ENCODE measurements around the gene POLR2M. TPM values are rescaled to one million over a fixed set of nuclear protein-coding genes. Genes with fewer than 3 reads are reported as not detected.

The POLR2M gene
- total RNA-seq, 1 donor: 416 TPM

DNA sequence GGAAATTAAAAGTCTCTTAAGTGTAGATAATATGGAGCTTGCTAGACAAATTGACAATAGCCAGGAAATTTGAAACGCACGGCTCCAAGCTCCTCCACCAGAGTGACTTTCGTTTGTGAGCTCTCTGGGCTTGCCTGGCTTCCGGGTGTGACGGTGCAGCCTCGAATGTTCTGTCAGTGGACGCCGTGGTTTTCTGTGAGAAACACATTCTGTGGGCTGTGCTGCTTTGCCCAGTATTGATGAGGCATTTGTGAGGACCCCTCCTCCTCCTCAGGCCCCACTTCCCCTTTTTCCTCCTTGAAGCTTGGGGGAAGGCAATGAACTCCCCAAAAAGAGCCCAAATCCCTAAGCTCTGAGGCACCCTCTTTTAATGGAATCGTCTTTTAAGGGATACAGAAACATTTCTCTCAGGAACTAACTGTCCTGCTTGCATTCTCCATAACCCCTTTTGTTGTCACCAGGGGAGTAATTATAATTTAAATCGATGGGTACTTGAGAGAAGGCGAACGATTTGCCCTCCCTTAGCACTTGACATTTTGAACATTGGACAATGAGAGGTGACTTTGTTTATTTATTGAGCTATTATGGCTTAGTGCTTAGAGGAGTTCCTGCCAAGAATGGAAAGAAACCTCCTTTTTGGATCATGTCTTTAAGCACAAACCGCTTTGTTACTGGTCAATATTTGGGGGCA, 40.8 kb downstream of the POLR2M start:
- TF ChIP-seq, protein P1, sequence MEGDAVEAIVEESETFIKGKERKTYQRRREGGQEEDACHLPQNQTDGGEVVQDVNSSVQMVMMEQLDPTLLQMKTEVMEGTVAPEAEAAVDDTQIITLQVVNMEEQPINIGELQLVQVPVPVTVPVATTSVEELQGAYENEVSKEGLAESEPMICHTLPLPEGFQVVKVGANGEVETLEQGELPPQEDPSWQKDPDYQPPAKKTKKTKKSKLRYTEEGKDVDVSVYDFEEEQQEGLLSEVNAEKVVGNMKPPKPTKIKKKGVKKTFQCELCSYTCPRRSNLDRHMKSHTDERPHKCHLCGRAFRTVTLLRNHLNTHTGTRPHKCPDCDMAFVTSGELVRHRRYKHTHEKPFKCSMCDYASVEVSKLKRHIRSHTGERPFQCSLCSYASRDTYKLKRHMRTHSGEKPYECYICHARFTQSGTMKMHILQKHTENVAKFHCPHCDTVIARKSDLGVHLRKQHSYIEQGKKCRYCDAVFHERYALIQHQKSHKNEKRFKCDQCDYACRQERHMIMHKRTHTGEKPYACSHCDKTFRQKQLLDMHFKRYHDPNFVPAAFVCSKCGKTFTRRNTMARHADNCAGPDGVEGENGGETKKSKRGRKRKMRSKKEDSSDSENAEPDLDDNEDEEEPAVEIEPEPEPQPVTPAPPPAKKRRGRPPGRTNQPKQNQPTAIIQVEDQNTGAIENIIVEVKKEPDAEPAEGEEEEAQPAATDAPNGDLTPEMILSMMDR (IDR thresholded peaks at IDR 0.05; ENCODE audit: extremely low read depth, low read depth, low read length): no peak
- Histone ChIP-seq H3K4me3 (ENCODE audit: insufficient read depth, low read length) (peak overlapping the region; percentile 59), H3K4me1 (ENCODE audit: insufficient read depth, low read length) (no peaks in the 10 kb centered on the region), H3K27me3 (ENCODE audit: insufficient read depth, low read length) (peaks cover 7% of the 10 kb centered on the region), H3K27ac (ENCODE audit: low read depth, low read length) (no peak overlapping the region), H3K79me2 (ENCODE audit: insufficient read depth, low read length) (no peaks in the 10 kb centered on the region), H4K20me1 (ENCODE audit: insufficient read depth, low read length) (no peaks in the 10 kb centered on the region), H3K9me3 (ENCODE audit: low read depth, low read length) (no peaks in the 10 kb centered on the region), H3K4me2 (ENCODE audit: insufficient read depth, low read length) (peak overlapping the region; percentile 49), H3K36me3 (ENCODE audit: insufficient read depth, low read length) (no peaks in the 10 kb centered on the region), H2AFZ (ENCODE audit: low read length) (peak overlapping the region; percentile 89)
- DNase-seq (ENCODE audit: insufficient read length, low spot score, missing footprints): no peak

DNA sequence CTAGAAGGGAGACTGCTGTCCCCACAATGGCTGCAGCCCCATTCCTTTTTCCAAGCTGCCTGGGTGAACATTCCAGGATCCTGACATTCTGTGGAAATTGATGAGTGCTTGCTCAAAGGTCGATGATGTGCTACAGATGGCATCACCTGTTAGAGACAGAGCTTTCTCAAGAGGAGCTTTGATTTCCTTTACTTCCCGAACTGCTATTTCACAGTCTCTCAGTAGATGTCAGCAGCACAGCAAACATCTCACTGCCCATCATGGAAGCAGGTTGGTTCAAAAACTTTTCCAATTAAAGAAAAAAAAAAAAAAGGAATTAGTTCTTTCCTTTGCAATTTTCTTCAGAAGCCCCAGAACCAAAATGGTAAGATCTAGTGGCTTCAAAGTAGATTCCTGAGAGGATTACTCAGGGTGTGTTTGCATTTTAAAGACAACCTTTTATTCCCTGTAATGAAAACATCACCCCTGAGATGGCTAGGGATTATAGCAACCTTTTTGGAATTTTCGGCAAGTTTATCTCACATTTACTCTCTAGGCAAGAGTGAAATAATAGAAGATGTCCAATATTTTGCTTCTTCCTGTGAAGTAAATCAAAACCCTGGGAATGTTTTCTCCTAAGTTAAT, 44.8 kb downstream of the POLR2M start:
- Histone ChIP-seq H3K36me3 (ENCODE audit: insufficient read depth, low read length) (no peaks in the 10 kb centered on the region), H3K9me3 (ENCODE audit: low read depth, low read length) (no peaks in the 10 kb centered on the region), H3K4me3 (ENCODE audit: insufficient read depth, low read length) (no peak overlapping the region), H3K79me2 (ENCODE audit: insufficient read depth, low read length) (no peaks in the 10 kb centered on the region), H3K4me1 (ENCODE audit: insufficient read depth, low read length) (no peaks in the 10 kb centered on the region), H3K27ac (ENCODE audit: low read depth, low read length) (no peak overlapping the region), H3K27me3 (ENCODE audit: insufficient read depth, low read length) (peaks cover 7% of the 10 kb centered on the region), H4K20me1 (ENCODE audit: insufficient read depth, low read length) (no peaks in the 10 kb centered on the region), H3K4me2 (ENCODE audit: insufficient read depth, low read length) (no peak overlapping the region), H2AFZ (ENCODE audit: low read length) (no peak overlapping the region)
- peak; percentile 88 for DNase-seq (ENCODE audit: insufficient read length, low spot score, missing footprints)
- TF ChIP-seq, protein P1 (IDR thresholded peaks at IDR 0.05; ENCODE audit: extremely low read depth, low read depth, low read length): peak; percentile 70

DNA sequence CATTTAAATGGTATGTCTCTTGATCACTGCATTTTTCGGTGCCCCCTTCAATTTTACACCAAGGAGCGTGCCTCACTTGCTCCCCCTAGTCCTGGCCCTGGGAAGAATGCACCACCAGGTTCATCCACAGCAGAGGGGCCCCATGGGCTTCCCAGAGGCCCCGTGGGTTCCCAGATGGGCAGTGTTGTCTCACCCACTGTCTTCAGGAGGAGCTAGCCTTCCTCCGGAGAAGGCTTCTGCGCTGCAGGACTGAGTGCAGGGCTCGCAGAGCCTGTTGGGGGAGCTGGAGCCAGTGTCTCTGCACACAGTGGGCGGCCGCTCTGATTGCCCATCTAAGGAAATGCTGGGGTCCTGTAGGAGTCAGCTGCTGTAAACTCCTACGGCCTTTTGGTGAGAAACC, 45.9 kb downstream of the POLR2M start:
- DNase-seq (ENCODE audit: insufficient read length, low spot score, missing footprints): no peak
- no peaks in the 10 kb centered on the region for H4K20me1 ChIP-seq (ENCODE audit: insufficient read depth, low read length)
- H3K27me3 ChIP-seq (ENCODE audit: insufficient read depth, low read length): peaks cover 5% of the 10 kb centered on the region
- no peaks in the 10 kb centered on the region for H3K79me2 ChIP-seq (ENCODE audit: insufficient read depth, low read length)
- TF ChIP-seq, protein P1 (IDR thresholded peaks at IDR 0.05; ENCODE audit: extremely low read depth, low read depth, low read length): peak; percentile 12
- no peaks in the 10 kb centered on the region for H3K36me3 ChIP-seq (ENCODE audit: insufficient read depth, low read length)
- no peaks in the 10 kb centered on the region for H3K9me3 ChIP-seq (ENCODE audit: low read depth, low read length)
- no peak overlapping the region for H3K4me3 ChIP-seq (ENCODE audit: insufficient read depth, low read length)
- H3K4me2 ChIP-seq (ENCODE audit: insufficient read depth, low read length): no peak overlapping the region
- no peak overlapping the region for H2AFZ ChIP-seq (ENCODE audit: low read length)
- H3K4me1 ChIP-seq (ENCODE audit: insufficient read depth, low read length): no peaks in the 10 kb centered on the region
- no peak overlapping the region for H3K27ac ChIP-seq (ENCODE audit: low read depth, low read length)

DNA sequence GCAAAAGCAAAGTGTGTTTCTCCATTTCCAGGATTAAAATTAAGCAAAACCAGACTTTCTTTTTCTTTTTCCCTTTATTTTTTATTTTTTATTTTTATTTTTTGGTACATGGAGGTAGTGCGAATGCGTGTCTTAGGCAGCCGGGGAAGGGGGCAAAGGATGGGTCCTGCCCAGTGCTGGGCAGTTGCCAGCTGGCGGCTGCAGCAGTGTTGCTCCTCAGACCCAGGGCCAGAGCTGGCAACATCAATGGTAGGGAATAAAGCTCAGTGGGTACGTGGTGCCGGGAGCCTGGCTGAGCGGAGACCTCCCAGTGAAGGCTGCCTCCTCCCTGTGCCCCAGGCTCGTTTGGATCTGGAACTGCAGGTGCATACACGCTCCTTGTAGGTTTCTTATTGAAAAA, 46.3 kb downstream of the POLR2M start:
- H4K20me1 ChIP-seq (ENCODE audit: insufficient read depth, low read length): no peaks in the 10 kb centered on the region
- TF ChIP-seq, protein P1 (IDR thresholded peaks at IDR 0.05; ENCODE audit: extremely low read depth, low read depth, low read length): no peak
- no peaks in the 10 kb centered on the region for H3K79me2 ChIP-seq (ENCODE audit: insufficient read depth, low read length)
- H3K27me3 ChIP-seq (ENCODE audit: insufficient read depth, low read length): peaks cover 1% of the 10 kb centered on the region
- H3K4me2 ChIP-seq (ENCODE audit: insufficient read depth, low read length): no peak overlapping the region
- no peaks in the 10 kb centered on the region for H3K9me3 ChIP-seq (ENCODE audit: low read depth, low read length)
- H3K36me3 ChIP-seq (ENCODE audit: insufficient read depth, low read length): no peaks in the 10 kb centered on the region
- no peak overlapping the region for H3K27ac ChIP-seq (ENCODE audit: low read depth, low read length)
- no peaks in the 10 kb centered on the region for H3K4me1 ChIP-seq (ENCODE audit: insufficient read depth, low read length)
- no peak for DNase-seq (ENCODE audit: insufficient read length, low spot score, missing footprints)
- H2AFZ ChIP-seq (ENCODE audit: low read length): no peak overlapping the region
- H3K4me3 ChIP-seq (ENCODE audit: insufficient read depth, low read length): no peak overlapping the region
